ENCODE measurements around the gene SMIM3.
"Not testable (repeated sequence)": the region's sequence is repeated elsewhere in the genome, so short reads cannot be mapped to it uniquely, and the experiment has no call there.

SMIM3 gene

GRCh38 chr5:150783422-150783928 lies 4.9 kb downstream of the SMIM3 start:
- Histone ChIP-seq H3K36me3 (ENCODE audit: insufficient read depth, low read depth, low read length) (no peaks in the 10 kb centered on the region; the same call in 1 of the 2 replicates), H3K4me3 (ENCODE audit: low read length) (no peak overlapping the region), H3K9ac (ENCODE audit: low read depth, low read length) (no peak overlapping the region; the same call in 1 of the 2 replicates), H3K27ac (ENCODE audit: low read length) (no peak overlapping the region), H3K4me1 (ENCODE audit: insufficient read depth, low read length) (peaks cover 45% of the 10 kb centered on the region), H3K9me3 (ENCODE audit: insufficient read depth, low read depth, low read length) (no peaks in the 10 kb centered on the region), H3K27me3 (ENCODE audit: insufficient read depth, low read length) (peaks cover 30% of the 10 kb centered on the region)

- no peaks in the 10 kb centered on the region; the same call in 1 of the 2 replicates for H3K36me3 ChIP-seq (ENCODE audit: insufficient read depth, low read depth, low read length)
- peaks cover 17% of the 10 kb centered on the region for H3K27me3 ChIP-seq (ENCODE audit: insufficient read depth, low read length)
- peaks cover 46% of the 10 kb centered on the region for H3K4me1 ChIP-seq (ENCODE audit: insufficient read depth, low read length)
- H3K9ac ChIP-seq (ENCODE audit: low read depth, low read length), result no peak overlapping the region
- no peak overlapping the region for H3K4me3 ChIP-seq (ENCODE audit: low read length)
- no peaks in the 10 kb centered on the region for H3K9me3 ChIP-seq (ENCODE audit: insufficient read depth, low read depth, low read length)
- no peak overlapping the region for H3K27ac ChIP-seq (ENCODE audit: low read length)
Observed at GRCh38 chr5:150785950-150786349, 7.4 kb downstream of the SMIM3 start.

- no peak overlapping the region for H3K4me3 ChIP-seq (ENCODE audit: low read length)
Observed at GRCh38 chr5:150786876-150787275, 8.3 kb downstream of the SMIM3 start.

GRCh38 chr5:150787656-150788055 lies 9.1 kb downstream of the SMIM3 start:
- H3K36me3 ChIP-seq (ENCODE audit: insufficient read depth, low read depth, low read length), result no peaks in the 10 kb centered on the region; the same call in 1 of the 2 replicates
- H3K27ac ChIP-seq (ENCODE audit: low read length), result no peak overlapping the region
- H3K4me3 ChIP-seq (ENCODE audit: low read length), result no peak overlapping the region
- H3K27me3 ChIP-seq (ENCODE audit: insufficient read depth, low read length), result peaks cover 3% of the 10 kb centered on the region; the same call in 1 of the 2 replicates
- peaks cover 32% of the 10 kb centered on the region for H3K4me1 ChIP-seq (ENCODE audit: insufficient read depth, low read length)
- no peaks in the 10 kb centered on the region for H3K9me3 ChIP-seq (ENCODE audit: insufficient read depth, low read depth, low read length)
- no peak overlapping the region for H3K9ac ChIP-seq (ENCODE audit: low read depth, low read length)

More at GRCh38 chr5:150786876-150787275, 8.3 kb downstream of the SMIM3 start:
- no peaks in the 10 kb centered on the region; the same call in 1 of the 2 replicates for H3K36me3 ChIP-seq (ENCODE audit: insufficient read depth, low read depth, low read length)
- H3K9me3 ChIP-seq (ENCODE audit: insufficient read depth, low read depth, low read length), result no peaks in the 10 kb centered on the region
- no peak overlapping the region for H3K27ac ChIP-seq (ENCODE audit: low read length)
- peaks cover 11% of the 10 kb centered on the region; the same call in 1 of the 2 replicates for H3K27me3 ChIP-seq (ENCODE audit: insufficient read depth, low read length)
- H3K4me1 ChIP-seq (ENCODE audit: insufficient read depth, low read length), result peaks cover 40% of the 10 kb centered on the region
- no peak overlapping the region for H3K9ac ChIP-seq (ENCODE audit: low read depth, low read length)

- H3K4me1 ChIP-seq (ENCODE audit: insufficient read depth, low read length), result peaks cover 24% of the 10 kb centered on the region
- H3K36me3 ChIP-seq (ENCODE audit: insufficient read depth, low read depth, low read length), result no peaks in the 10 kb centered on the region
- H3K9me3 ChIP-seq (ENCODE audit: insufficient read depth, low read depth, low read length), result no peaks in the 10 kb centered on the region
- H3K4me3 ChIP-seq (ENCODE audit: low read length), result no peak overlapping the region
- H3K27ac ChIP-seq (ENCODE audit: low read length), result no peak overlapping the region
- no peaks in the 10 kb centered on the region for H3K27me3 ChIP-seq (ENCODE audit: insufficient read depth, low read length)
- H3K9ac ChIP-seq (ENCODE audit: low read depth, low read length), result no peak overlapping the region
Observed at GRCh38 chr5:150788977-150789376, 10.4 kb downstream of the SMIM3 start.

GRCh38 chr5:150789450-150789849 lies 10.9 kb downstream of the SMIM3 start:
- Histone ChIP-seq H3K4me3 (ENCODE audit: low read length) (no peak overlapping the region), H3K27ac (ENCODE audit: low read length) (no peak overlapping the region), H3K4me1 (ENCODE audit: insufficient read depth, low read length) (peaks cover 19% of the 10 kb centered on the region)

GRCh38 chr5:150789943-150790611 lies 11.5 kb downstream of the SMIM3 start:
- no peak overlapping the region for H3K4me3 ChIP-seq (ENCODE audit: low read length)
- H3K9me3 ChIP-seq (ENCODE audit: insufficient read depth, low read depth, low read length), result no peaks in the 10 kb centered on the region
- H3K9ac ChIP-seq (ENCODE audit: low read depth, low read length), result no peak overlapping the region
- H3K4me1 ChIP-seq (ENCODE audit: insufficient read depth, low read length), result peaks cover 19% of the 10 kb centered on the region
- 0 out of 2 replicates have a peak, but pooled peaks cover 3% of the 10 kb centered on the region for H3K36me3 ChIP-seq (ENCODE audit: insufficient read depth, low read depth, low read length)
- H3K27ac ChIP-seq (ENCODE audit: low read length), result no peak overlapping the region
- no peaks in the 10 kb centered on the region for H3K27me3 ChIP-seq (ENCODE audit: insufficient read depth, low read length)

More at GRCh38 chr5:150789450-150789849, 10.9 kb downstream of the SMIM3 start:
- Histone ChIP-seq H3K9me3 (ENCODE audit: insufficient read depth, low read depth, low read length) (no peaks in the 10 kb centered on the region), H3K9ac (ENCODE audit: low read depth, low read length) (no peak overlapping the region), H3K36me3 (ENCODE audit: insufficient read depth, low read depth, low read length) (no peaks in the 10 kb centered on the region), H3K27me3 (ENCODE audit: insufficient read depth, low read length) (no peaks in the 10 kb centered on the region)

GRCh38 chr5:150791536-150791935 lies 13.0 kb downstream of the SMIM3 start:
- peaks cover 15% of the 10 kb centered on the region for H3K36me3 ChIP-seq (ENCODE audit: insufficient read depth, low read depth, low read length)
- peaks cover 19% of the 10 kb centered on the region for H3K4me1 ChIP-seq (ENCODE audit: insufficient read depth, low read length)
- H3K9me3 ChIP-seq (ENCODE audit: insufficient read depth, low read depth, low read length), result no peaks in the 10 kb centered on the region
- H3K4me3 ChIP-seq (ENCODE audit: low read length), result no peak overlapping the region
- H3K9ac ChIP-seq (ENCODE audit: low read depth, low read length), result no peak overlapping the region
- no peak overlapping the region for H3K27ac ChIP-seq (ENCODE audit: low read length)
- no peaks in the 10 kb centered on the region for H3K27me3 ChIP-seq (ENCODE audit: insufficient read depth, low read length)

- H3K36me3 ChIP-seq (ENCODE audit: insufficient read depth, low read depth, low read length), result peaks cover 19% of the 10 kb centered on the region
- H3K27ac ChIP-seq (ENCODE audit: low read length), result not testable (repeated sequence)
Observed at GRCh38 chr5:150793423-150793888, 14.9 kb downstream of the SMIM3 start.

GRCh38 chr5:150794927-150795326 lies 16.4 kb downstream of the SMIM3 start:
- no peak overlapping the region for H3K9ac ChIP-seq (ENCODE audit: low read depth, low read length)
- no peaks in the 10 kb centered on the region for H3K9me3 ChIP-seq (ENCODE audit: insufficient read depth, low read depth, low read length)
- H3K27ac ChIP-seq (ENCODE audit: low read length), result no peak overlapping the region
- H3K36me3 ChIP-seq (ENCODE audit: insufficient read depth, low read depth, low read length), result peaks cover 19% of the 10 kb centered on the region
- H3K4me3 ChIP-seq (ENCODE audit: low read length), result no peak overlapping the region
- peaks cover 5% of the 10 kb centered on the region; the same call in 1 of the 2 replicates for H3K4me1 ChIP-seq (ENCODE audit: insufficient read depth, low read length)
- no peaks in the 10 kb centered on the region for H3K27me3 ChIP-seq (ENCODE audit: insufficient read depth, low read length)

More at GRCh38 chr5:150793423-150793888, 14.9 kb downstream of the SMIM3 start:
- H3K4me1 ChIP-seq (ENCODE audit: insufficient read depth, low read length), result peaks cover 10% of the 10 kb centered on the region
- H3K9ac ChIP-seq (ENCODE audit: low read depth, low read length); H3K27me3 ChIP-seq (ENCODE audit: insufficient read depth, low read length); H3K9me3 ChIP-seq (ENCODE audit: insufficient read depth, low read depth, low read length); H3K4me3 ChIP-seq (ENCODE audit: low read length): not testable (repeated sequence)

- H3K27me3 ChIP-seq (ENCODE audit: insufficient read depth, low read length), result no peaks in the 10 kb centered on the region
- H3K9me3 ChIP-seq (ENCODE audit: insufficient read depth, low read depth, low read length), result no peaks in the 10 kb centered on the region
- H3K27ac ChIP-seq (ENCODE audit: low read length), result no peak overlapping the region
- H3K4me3 ChIP-seq (ENCODE audit: low read length), result no peak overlapping the region
- H3K4me1 ChIP-seq (ENCODE audit: insufficient read depth, low read length), result peaks cover 3% of the 10 kb centered on the region; the same call in 1 of the 2 replicates
- peaks cover 19% of the 10 kb centered on the region for H3K36me3 ChIP-seq (ENCODE audit: insufficient read depth, low read depth, low read length)
- H3K9ac ChIP-seq (ENCODE audit: low read depth, low read length), result no peak overlapping the region
Observed at GRCh38 chr5:150797384-150797783, 18.8 kb downstream of the SMIM3 start.

All from iPS-20b (cell line).